Lower leg skin (tissue), 3 donors: ENCODE data around the gene PDS5A.

Experiments
- POLR2A ChIP-seq, 2 donors: fragments of 450-650 bp; IDR thresholded peaks; one replicate each; pipeline ENCODE4 v1.6.1; 2016 to 2017; ENCODE audit warnings: antibody characterized with exemption in 2 of 2, mild to moderate bottlenecking in 1 of 2, moderate library complexity in 1 of 2
- TF ChIP-seq, protein P1 (sequence below), 3 donors: fragments of 450-650 bp; IDR thresholded peaks; one replicate each; pipeline ENCODE4 v1.5.1; 2016; ENCODE audit warnings: antibody characterized with exemption in 3 of 3, mild to moderate bottlenecking in 3 of 3, moderate library complexity in 2 of 3

DNA sequence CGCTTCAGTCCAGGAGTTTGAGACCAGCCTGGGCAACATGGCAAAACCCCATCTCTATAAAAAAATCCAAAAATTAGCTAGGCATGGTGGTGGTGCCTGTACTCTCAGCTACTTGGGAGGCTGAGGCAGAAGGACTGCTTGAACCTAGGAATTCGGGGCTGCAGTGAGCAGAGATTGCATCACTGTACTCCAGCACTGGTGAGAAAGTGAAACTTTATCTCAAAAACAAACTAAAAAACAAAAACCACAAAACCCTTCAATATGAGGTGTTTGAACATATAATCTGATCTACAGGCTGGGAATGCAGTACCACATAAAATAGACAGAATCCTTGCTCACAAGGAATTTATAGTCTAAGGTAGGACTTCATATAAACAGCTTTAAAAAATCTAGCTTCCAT, 103.9 kb downstream of the PDS5A start:
- TF ChIP-seq, protein P1, sequence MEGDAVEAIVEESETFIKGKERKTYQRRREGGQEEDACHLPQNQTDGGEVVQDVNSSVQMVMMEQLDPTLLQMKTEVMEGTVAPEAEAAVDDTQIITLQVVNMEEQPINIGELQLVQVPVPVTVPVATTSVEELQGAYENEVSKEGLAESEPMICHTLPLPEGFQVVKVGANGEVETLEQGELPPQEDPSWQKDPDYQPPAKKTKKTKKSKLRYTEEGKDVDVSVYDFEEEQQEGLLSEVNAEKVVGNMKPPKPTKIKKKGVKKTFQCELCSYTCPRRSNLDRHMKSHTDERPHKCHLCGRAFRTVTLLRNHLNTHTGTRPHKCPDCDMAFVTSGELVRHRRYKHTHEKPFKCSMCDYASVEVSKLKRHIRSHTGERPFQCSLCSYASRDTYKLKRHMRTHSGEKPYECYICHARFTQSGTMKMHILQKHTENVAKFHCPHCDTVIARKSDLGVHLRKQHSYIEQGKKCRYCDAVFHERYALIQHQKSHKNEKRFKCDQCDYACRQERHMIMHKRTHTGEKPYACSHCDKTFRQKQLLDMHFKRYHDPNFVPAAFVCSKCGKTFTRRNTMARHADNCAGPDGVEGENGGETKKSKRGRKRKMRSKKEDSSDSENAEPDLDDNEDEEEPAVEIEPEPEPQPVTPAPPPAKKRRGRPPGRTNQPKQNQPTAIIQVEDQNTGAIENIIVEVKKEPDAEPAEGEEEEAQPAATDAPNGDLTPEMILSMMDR (IDR thresholded peaks at IDR 0.05), result no peak
- TF ChIP-seq POLR2A (IDR thresholded peaks at IDR 0.05), result no peak
